ENCODE data around the gene ABHD17A. TPM values are rescaled to one million over a fixed set of nuclear protein-coding genes. Genes with fewer than 3 reads are reported as not detected.
"Not testable (repeated sequence)": the region's sequence is repeated elsewhere in the genome, so short reads cannot be mapped to it uniquely, and the experiment has no call there.

Gene ABHD17A
- total RNA-seq, 1 experiment from 2014 or later = 94.1 TPM

DNA sequence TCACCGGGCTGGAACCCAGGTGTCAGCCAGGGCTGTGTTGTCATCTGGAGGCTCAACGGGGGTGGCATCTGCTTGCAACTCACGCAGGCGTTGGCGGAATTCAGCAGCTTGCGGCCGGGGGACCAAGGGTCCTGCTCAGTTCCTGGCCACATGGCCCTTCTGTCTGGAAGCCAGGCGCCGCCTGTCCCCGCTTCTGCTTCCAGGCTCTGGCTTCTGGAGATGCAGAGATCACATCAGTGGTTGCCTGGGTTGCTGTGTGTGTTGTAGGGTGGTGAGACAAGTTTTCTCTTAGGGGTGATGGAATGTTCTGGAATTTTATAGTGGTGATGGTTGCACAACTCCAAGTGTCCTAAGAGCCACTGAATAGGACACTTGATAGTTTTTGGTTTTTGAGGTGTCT lies 24.9 kb upstream of the ABHD17A start:
- DNase-seq (ENCODE audit: low read depth) = no peak

DNA sequence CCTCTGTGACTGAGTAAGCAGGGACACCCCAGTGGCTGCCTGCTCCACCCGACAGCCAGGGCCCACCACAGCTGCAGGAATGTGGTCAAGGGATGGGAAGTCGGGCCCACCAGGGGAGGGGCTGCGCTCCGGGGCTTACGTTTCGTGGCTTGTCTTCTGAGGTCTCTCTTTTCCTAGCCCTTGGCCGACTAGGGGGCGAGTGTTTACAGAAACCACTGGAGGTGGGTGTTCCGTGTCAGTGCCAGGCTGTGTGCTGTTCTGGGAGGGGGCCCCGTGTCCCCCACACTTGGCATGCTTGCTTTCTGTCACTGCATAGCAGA lies 24.4 kb upstream of the ABHD17A start:
- DNase-seq (ENCODE audit: low read depth) = no peak

DNA sequence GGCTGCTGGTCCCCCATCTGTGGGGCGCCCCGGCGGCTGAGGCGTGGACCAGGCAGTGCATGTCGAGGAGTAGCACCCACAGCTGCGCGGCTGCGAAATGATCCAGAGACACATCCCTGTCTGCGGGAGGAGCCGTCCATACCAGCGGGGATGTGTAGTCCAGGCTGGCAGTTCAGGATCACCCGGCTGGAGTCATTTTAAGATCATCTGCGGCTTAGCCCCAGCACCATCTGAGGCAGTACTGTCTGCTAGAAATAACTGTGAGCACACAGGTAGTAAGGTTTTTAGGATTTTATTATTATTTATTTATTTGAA lies 23.0 kb upstream of the ABHD17A start:
- no peak for DNase-seq (ENCODE audit: low read depth)

DNA sequence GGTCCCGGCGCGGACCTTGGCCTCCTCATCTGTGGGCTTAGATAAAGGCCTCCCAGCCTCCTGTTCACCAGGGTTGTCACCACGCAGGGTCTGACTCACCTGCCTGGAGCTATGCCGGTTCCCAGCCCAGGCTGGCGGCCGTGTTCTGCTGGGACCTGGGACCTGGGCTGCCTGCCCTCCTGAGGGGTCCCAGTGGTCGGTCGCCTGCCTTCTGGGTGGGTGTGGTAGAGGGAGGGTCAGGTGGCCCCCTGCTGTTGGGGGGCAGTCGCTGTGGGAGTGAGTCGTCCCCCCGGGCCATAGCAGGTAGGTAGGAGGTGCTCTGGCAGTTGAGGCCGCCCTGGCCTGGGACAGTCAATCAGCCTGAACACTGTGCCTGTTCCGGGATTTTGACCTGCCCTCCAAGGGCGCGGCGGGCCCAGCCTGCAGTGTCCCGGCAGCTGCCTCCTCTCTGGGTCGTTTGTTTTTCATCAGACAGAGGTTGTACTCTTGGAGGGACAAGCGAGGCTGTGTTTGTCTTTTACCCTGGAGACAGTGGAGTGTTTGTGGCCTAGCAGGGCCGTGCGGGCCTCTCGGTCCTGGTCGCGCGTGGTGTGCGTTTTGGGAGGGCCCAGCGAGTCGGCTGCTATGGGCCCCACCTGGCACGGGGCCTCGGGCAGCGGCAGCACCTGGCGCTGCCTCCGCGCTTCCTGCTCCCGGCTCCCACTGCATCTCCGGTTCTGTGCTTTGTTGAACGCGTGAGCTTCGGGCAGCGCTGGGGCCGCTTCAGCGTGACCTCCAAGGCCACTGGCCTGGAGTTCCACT lies 22.5 kb upstream of the ABHD17A start:
- DNase-seq (ENCODE audit: low read depth) = peak; percentile 54

DNA sequence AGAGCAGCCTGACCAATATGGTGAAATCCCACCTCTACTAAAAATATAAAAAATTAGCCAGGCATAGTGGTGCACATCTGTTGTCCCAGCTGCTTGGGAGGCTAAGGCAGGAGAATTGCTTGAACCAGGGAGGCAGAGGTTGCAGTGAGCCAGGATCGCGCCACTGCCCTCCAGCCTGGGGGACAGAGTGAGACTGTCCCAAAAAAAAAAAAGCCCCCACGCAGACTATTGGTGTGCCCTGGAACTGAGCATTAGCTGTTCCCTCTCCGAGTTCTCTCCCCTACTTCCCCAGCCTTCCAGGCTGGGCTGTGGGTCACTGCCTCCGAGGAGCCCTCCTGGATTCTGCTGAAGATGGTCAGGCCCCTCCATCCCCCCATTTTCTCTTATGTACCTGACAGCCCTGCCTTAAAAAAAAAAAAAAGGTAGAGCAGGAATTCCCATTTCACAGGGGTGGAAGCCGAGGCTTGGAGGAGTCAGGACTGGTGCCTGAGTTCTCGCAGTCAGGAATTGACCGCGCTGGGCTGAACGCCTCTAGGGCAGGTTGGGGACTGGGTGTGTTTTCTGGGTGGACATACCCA lies 21.8 kb upstream of the ABHD17A start:
- no peak for DNase-seq (ENCODE audit: low read depth)

DNA sequence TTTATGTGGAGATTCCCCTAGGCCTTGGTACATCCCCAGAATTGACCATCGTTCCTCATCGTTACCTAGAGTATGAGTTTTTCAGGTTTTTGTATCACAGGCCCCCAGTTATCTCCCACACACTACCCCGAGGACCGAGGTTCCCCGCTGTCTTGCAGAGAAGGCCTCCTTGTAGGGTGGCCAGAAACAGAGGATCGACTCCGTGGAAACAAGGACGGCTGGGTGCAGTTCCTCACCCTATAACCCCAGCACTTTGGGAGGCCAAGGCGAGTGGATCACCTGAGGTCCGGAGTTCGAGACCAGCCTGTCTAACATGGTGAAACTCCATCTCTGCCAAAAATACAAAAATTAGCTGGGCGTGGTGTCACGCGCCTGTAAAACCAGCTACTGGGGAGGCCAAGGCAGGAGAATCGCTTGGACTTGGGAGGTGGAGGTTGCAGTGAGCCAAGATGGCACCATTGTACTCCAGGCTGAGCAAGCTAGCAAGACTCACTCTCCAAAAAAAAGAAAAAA lies 20.6 kb upstream of the ABHD17A start:
- no peak for DNase-seq (ENCODE audit: low read depth)

DNA sequence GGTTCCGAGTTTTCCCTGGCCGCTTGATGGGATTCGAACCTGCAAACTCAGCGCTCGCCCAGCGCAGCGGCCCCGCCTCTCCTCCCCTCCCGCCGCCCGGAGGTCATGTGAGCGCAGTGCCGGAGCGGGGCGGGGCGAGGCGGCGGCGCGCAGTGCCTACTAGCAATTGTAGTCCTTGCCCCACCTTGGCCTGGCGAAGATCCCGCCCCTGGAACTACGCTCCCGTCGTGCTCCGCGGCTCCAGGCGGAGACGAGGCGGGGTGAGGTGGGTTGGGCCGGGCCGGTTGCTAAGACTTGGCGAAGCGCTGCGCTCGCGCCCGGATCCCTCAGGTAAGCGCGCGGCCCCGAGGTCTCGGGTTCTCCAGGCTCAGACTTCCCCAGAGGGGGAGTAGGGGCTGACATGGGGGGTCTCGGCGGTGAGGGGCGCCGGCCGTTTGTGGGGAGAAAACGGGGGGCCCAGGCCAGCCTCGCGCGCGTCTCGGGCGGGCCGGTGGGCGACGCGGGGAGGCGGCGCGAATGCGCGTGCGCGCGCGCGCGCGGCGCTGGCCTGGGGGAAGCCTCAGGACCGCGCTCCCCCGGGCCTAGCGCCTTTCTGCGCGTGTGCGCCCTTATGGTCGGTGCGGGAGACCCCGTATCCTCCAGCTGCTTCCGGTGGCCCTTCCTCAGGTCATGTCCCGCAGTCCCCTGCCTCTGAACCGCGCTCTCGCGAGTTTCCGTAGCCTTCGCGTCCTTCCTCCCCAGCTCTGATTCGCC lies 20.0 kb upstream of the ABHD17A start, which contains the start of the genes ADAT3 and SCAMP4:
TSS of gene ADAT3 (plus strand) at position 290 of the 753 bp plus-strand sequence. CDS start 6,649 bp downstream, outside the sequence.
TSS of gene SCAMP4 (plus strand) at position 290 of the 753 bp plus-strand sequence. CDS start 9,621 bp downstream, outside the sequence.
- DNase-seq (ENCODE audit: low read depth) = peak; percentile 98

DNA sequence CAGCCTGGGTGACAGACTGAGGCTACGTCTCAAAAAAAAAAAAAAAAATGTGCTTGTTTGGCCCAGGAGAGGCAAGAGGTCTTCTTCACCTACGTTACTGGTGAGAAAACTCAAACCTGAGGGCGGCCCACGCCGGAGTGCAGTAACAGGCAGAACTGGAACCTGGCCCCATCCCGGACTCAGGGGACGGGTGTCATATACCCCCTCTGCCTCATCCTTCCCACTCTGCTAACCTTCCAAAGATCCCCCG lies 19.5 kb upstream of the ABHD17A start:
- DNase-seq (ENCODE audit: low read depth) = no peak

DNA sequence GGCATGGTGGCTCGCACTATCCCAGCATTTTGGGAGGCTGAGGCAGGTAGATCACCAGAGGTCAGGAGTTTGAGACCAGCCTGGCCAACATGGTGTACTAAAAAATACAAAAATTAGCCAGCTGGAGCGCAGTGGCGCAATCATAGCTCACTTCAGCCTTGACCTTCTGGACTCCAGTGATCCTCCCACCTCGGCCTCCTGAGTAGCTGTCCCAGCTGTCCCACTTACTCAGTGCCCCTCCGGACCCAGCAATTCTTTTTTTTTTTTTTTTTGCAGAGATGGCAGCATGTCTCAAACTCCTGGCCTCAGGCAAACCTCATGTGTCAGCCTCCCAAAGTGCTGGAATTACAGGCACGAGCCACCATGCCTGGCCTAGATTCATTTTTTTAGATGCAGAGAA lies 17.6 kb upstream of the ABHD17A start:
- DNase-seq (ENCODE audit: low read depth) = no peak

DNA sequence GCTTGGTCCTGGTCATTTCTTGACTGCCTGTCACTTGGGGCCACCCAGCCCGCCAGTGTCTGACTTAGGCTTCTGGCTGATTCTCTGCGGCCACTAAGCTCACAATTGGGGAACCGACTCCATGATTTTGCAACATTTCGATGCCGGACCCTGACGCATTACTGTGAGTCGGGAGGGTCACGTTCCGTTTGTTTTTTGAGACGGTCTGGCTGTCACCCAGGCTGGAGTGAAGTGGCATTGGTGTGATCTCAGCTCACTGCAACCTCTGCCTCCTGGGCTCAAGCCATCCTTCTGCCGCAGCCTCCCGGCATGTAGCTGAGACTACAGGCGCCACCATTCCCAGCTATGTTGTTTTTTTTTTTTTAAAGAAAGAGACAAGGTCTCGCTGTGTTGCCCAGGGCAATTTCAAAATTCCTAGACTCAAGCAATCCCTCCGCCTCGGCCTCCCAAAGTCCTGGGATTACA lies 16.7 kb upstream of the ABHD17A start:
- no peak for DNase-seq (ENCODE audit: low read depth)

DNA sequence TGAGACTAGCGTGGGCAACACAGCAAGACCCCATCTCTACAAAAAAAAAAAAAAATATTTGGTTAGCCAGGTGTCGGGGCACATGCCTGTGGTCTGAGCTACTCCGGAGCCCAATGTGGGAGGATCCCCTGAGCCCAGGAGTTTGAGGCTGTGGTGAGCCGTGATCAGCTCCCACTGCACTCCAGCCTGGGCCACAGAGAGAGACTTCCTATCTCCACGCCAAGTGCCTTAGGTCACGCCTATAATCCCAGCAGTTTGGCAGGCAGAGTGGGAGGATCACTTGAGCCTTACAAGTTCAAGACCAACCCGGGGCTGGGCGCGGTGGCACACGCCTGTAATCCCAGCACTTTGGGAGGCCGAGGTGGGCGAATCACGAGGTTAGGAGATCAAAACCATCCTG lies 11.2 kb upstream of the ABHD17A start:
- no peak for DNase-seq (ENCODE audit: low read depth)

DNA sequence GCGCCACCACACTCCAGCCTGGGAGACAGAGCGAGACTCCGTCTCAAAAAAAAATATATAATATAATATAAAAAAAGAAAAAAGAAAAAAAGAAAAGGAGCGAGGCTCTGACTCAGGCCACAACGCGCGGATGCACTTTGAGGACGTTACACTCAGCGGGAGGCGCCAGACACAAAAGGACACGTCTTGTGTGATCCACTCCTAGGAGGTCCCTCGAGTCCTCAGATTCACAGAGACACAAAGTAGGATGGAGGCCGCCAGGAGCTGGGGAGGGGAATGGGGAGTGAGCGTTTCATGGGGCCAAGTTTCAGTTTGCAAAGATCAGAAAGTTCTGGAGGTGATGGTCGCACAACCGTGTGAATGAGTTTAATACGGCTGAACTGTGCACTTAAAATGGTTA lies 8.5 kb upstream of the ABHD17A start:
- no peak for DNase-seq (ENCODE audit: low read depth)

DNA sequence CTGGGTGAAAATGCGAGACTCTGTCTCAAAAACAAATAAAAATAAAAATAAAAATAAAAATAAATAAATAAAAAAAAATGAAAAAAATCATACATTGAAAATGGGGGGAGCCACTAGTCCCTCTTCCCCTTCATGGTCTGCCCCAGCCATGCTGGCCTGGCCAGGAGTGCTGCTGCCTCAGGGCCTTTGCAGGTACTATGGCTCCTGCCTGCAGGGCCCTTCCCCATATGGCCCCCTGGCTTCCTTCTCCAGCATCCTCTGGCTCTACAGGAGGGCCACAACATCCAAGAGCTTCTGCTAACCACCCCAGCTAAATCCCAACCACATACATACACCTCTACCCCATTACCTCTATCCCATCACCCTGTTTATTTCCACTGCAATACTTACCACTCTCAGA lies 4.6 kb upstream of the ABHD17A start:
- DNase-seq (ENCODE audit: low read depth) = no peak

DNA sequence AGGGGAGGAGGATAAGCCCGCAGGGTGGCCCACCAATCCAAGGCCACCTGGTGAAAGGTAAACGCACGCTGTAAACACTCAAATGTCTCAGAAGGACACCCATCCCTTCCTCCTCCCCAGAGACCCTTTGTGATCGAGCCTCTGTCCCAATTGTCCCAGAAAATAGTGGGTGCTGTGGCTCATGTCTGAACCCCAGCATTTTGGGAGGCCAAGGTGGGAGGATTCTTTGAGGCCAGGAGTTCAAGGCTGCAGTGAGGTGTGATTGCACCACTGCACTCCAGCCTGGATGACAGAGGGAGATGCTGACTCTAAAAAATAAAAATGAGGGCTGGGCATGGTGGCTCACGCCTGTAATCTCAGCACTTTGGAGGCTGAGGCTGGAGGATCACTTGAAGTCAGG lies 3.1 kb upstream of the ABHD17A start:
- DNase-seq (ENCODE audit: low read depth) = no peak

DNA sequence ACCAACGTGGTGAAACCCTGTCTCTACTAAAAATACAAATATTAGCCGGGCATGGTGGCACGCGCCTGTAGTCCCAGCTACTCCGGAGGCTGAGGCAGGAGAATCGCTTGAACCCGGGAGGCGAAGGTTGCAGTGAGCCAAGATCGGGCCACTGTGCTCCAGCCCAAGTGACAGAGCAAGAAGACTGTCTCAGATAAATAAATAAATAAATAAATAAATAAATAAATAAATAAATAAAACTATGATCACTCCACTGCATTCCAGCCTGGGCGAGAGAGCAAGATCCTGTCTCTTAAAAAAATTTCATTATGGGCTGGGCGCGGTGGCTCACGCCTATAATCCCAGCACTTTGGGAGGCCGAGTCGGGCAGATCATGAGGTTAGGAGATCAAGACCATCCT lies 1.1 kb upstream of the ABHD17A start:
- not testable (repeated sequence) for DNase-seq (ENCODE audit: low read depth)

DNA sequence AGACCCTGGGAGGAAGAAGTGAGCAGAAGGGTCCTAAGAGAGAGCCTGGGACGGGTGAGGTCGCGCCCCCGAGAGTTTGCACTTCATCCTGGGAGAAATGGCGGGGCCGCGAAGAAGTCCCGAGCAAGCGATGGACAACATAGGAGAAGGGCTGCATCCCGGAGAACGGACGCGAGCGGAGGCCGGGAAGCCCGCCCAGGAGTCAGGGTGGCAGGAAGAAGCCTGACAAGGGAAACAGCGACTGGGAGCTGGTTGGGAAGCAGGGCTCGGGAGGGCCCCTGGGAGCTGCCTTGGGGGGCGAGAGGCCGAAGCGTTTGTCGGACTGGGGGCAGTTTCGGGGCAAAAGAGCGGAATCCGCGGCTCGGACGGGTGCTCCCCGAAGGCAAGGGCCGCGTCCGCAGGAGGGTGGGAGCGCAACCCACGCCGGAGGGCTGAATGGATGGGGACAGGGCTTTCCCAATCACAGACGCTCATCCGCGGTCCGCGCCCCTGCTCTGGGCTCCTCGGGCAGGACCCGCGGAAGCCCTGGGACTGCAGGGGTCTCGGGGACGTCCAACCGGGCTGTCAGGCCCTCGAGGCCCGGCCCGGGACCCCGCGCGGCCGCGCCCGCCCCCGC lies 469 bp downstream of the ABHD17A start:
- no peak for DNase-seq (ENCODE audit: low read depth)

DNA sequence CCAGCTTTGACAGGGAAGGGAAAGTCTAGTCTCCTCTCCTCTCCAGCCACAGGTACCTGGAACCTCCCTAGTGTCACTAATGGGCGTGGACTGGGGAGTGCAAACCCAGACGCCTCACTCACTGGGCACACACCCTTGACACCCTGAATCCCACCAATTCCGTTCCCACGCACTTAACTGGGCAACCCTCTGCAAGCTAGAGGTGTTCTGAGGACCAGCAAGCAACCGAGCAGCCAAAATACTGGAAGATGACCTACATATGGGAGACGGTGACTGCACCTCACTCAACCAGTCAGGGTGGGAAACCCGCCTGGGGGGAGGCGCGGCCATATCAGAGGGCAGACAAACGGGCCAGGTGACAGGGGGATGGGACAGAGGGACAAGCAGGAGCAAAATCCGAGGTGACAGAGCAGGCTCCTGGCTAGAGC lies 991 bp downstream of the ABHD17A start:
- no peak for DNase-seq (ENCODE audit: low read depth)

DNA sequence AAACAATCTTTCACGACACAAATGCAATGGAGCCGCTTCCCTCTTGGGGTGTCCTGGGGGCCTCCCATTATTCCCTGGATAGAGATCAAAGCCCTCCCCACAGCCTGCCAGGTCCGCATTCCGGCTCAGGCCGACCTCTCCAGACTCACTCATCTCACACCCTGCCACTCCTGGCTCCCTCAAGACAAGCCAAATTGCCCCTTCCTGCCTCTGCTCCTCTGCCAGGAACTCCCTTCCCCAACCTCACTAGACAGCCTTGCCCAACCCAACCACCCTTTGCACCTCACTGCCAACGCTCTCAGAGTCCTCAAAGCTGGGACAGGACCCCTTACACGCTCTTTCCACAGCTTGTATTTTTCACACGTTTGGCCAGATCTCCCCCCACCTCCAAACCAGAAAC lies 1.5 kb downstream of the ABHD17A start:
- no peak for DNase-seq (ENCODE audit: low read depth)

DNA sequence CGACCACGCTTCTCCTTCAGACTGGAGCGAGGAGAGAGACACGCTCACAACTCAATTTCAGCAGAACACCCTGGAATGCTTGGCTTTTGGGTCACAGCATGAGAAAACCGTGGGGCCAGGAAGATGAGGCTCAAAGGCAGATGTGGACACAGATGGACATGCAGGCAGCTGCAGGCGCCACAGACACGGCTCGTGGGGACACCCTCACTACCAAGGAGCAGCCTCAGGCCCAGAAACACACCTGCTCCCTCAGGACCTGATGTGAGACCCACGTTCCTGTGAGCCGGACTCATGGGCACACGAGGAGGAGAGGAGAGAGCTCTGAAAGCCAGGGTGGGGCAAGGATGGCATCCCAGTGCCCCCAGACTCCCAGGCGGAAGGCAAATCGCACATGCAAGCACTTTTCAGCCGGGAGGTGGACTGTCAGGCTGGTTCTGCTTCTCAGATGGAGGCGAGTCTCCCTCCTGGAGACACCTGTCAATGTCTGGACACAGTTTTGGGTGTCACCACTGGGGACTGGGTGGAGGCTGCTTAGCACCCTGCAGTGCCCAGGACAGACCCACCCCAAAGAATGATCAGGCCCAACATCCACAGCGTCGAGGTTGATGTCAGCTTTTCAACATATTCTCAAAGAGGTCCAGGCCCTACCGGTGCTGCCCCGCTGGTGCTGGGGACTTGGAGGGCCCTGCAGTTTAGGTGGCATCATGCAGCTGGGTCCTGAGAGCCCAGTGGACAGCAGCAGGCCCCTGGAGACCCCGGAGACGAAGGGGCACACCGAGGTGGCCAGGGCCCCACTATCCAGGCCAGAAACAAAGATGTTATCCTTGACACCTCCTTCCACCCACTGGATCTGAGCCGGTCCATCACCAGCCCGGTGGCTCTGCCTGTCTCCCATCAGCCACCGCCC lies 2.3 kb downstream of the ABHD17A start:
- no peak for DNase-seq (ENCODE audit: low read depth)

DNA sequence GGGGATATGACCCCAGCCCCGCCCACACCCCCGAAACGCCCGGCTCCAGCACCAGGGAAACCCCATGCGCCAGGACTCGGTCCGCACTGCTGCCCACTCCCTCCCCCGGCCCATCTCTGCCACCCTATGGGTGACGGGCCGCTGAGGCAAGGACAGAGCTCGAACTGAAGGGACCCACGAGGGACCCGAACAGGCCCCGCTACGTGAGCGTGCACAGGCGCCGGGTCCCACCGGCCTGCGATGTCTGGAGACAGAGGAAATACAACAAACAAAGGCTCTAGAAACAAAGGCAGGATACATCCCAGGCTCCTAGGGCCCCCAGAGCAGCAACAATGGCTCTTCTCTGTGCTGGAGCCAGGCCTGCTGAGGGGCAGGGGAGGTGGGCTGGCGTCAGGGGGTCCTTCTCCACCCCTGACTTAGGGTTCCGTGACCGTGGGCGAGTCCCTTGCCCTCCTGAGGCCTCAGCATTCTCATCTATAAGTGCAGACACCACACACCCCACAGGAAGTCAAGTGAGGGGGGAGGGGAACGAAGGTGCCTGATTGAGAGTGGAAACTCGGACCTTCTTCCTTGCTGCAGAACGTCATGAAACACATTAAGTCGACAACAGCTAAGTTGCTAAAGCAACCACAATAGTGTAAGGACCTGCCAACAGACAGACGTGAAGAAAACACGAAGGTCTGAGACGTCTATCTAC lies 3.1 kb downstream of the ABHD17A start:
- DNase-seq (ENCODE audit: low read depth) = no peak
